ENCODE measurements around the gene FAM13A.

FAM13A gene

DNA sequence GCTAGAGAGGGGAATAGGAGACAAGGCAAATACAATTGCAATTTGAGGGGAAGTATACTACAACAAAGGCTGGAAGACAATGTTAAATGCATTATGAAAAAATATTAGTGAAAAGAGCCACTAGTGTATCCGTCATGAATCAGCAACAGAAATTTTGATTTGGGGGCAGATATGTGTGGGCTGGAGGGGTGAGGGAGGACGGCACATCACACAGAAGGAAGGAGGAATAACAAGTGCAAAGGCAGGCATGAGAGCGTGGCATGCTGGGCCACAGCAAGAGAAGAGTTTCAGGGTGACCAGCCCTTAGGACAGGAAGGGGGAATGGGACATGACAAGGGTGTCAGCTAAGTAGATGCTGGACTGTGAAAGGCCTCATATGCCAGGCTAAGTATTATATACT lies 295.6 kb downstream of the FAM13A start:
- no peak for DNase-seq

DNA sequence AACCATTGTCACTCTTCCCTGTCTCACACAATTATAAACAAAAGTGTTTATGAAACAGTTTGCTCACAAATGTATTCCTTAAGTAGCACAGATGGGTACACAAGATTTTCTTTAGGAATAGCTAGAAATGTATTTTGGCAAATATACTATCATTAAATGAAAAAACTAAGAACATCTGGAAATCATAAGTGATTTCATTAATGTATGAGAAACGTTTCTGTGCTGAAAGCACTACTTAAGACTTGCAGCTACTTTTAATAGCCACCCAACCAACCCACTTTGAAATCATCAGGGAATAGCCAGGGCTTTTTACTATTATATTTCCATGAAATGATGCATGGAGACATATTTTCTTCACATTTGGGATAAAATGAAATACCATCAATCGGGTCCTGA lies 297.1 kb downstream of the FAM13A start:
- no peak for DNase-seq

DNA sequence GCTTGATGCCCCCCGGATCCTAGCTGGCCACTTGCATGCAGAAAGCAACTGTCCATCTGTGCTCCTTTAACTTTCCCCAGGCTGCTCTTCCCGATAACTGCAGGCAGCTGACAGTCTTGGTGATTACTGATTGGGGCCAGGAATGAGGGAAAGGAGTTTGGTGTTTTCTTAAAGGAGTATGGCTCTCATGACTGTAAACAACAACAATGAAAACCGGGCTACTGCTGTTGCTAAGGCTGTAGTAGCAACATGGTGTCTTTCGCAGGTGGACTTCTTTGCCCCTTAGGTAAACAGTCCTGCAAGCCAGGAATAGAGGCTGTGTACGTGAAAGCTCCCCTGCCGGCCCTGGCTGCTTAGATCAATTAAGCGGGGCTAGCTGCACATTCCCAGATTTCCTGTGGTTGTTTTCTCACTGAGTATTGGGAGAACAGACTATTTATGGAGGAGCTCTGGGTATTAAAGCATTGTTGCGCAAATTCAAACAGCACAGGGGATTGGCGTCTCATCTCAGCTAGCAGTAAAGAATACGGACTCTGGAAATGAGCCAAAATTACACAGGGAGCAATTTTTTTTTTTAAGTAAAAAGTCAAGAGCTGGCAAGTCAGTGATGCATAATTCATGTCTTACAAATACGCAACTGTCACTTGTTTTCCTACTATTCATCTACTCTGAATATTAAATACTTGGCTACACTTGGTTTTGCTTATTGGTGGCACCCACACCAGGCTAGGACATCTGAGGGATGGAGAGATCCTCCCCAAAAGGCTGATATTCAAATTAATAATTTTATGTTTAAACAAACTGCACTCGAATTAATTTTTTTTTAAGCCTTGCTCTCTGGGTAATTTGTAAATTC lies 297.7 kb downstream of the FAM13A start:
- DNase-seq: peak; percentile 72

DNA sequence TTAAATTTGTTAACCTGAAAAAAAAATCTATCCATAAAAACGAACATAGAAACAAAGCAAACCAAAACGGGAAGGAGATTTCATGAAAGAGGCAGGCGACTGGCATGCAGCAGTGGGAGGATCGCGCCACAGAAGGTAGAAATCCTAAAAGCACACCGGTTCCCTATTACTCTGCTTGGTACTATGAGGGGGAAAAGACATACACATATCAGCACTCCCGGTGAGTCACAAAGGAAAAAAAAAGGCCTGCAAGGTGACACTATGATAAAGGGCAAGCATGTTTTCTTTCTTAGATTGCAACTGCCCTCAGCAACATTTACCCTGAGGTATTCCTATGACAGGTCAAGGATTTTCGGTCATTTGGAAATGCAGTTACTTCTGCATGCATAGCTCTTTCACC lies 298.7 kb downstream of the FAM13A start:
- DNase-seq: no peak

DNA sequence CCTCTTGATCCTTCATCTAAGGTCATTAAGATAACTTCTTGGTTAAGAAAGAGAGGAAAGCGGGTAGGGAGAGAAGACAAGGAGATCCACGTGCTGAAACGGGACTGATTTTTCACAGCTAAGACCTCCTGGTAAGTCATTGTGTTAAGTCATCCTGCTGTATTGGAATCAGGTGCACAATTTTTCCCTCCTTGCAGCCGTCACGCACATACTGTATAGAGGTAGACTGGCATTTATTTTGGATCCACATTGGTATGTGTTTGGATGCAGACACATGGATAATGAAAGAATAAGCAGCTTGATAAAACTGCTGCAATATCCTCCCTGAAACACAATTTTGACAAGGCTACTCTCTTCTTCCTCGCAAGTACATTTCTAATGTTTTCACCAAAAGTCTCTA lies 299.2 kb downstream of the FAM13A start:
- DNase-seq: no peak

DNA sequence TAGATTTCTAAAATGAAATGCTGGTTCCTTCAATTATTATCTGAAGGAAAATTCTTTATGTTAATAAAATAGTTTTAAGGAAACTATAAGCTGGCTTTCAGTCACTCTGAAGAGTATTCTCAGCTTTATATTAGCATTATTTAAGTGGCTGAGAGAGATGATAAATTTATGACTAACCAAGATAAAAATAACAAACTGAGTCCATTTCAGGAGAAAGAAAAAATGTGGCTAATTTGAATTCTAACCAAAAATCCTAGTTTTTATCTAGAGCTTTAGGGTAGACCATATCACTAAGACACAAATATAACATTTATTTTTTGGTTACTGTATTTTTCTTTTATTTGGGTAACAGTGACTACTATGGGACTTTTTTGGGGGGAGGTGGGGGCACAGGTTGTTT lies 299.9 kb downstream of the FAM13A start:
- DNase-seq: no peak

DNA sequence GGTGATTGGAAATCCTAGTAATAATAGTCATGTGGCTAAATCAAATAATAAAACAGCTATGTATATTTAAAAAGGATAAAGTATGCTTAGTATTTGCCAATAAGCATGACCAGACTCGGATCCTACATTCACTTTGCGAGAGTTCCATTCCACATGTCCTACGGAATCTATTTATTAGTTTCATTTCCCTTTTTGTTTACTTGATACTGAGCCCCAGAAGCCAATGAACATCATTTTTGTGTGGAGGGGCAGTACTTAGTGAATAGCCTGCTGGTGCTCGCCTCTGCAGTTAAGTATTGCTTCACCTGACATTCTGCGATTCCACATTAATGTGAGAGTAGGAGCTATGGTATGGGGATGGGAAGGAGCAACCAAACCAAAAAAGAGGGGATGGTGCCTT lies 300.8 kb downstream of the FAM13A start:
- DNase-seq: no peak

DNA sequence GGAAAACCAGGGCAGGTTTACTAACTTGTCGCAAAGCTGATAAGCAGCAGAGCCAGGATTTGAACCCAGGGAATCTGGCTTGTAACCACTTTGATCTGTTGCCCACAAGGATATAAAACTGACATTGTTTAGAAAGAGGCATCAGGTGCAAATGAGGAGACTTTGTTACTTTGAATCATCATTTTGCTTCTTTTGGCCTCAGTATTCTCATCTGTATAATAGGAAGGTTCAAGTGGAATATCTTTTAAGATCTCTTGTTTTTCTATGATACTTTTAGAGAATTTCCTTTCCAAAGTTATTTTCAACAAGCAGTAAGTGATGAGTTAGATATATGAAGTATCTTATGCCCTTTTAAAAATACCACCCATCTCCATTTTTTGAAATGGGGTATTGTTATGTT lies 301.5 kb downstream of the FAM13A start:
- no peak for DNase-seq

DNA sequence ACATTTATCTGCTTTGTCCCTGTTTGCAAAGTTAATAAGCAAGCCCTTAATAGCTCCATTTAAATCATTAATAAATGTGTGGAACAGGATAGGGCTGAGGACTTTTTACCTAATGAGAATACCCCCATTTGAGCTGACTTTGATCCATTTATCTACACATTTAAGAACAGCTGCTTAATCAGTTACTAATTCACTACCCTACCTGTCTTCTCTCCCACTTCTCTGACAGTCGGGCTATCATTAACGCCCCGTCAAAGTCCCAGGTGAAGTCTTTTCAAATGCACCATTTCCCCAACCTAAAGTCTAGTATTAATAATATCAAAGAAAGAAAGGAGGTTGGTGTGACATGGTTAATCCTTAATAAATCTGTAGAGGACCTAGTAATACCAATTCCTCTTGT lies 302.2 kb downstream of the FAM13A start:
- no peak for DNase-seq

DNA sequence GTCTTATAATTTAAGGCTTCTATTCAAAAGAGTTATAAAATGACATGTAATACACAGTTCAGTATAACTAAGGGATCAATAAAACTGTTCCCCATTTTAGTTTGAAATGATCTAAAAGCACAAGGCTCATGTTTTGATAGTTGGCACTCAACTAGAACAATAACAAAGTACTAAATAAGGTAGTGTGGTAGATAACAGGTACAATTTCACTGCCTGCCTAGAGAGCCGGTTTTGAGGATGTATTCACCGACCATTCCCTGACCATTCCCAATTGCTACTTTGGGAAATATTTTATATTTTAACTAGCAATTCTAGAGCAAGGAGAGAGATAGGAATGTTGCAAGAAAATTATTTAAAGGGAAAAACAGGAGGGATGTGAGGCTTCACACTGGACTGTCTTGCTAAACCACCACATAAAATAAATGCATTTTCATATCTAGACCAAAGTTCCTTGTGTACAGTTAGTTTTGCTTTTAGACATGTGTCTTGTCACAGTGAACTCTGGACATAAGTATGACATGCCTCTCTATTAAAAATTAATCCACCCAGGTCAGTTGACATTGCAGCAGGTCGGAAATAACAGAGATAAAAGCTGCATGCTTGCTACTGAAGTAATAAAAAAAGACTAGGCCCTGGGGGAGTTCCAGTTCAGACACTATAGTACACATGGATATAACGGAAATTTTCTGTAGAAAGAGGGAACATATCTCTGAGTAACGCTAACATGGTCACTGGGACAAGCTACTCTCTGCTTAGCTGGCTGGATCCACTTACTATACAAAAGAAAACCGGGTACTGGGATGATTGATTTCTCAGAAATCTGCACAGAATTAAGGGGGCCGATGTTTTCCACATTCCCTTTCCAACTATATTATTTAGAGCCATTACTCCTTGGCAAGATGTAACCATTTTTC lies 303.1 kb downstream of the FAM13A start:
- DNase-seq: no peak

DNA sequence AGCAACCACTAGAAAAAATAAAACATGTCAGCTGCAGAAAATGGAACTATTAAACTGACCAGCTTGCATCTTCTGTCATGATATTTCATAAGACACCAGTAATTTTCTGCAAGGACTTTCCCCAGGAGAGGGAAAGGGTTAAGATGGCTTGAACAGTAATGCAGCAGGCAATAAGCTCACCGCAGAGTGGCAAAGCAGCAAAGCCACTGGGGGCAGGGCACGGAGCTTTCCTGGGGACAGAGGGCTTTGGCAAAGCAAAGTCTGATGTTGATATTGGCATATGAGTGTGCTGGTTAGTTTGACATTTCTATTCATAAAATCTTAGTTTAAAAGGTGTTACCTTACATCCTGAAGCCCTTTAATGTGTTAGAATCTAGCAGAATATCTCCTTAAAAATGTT lies 304.2 kb downstream of the FAM13A start:
- no peak for DNase-seq

DNA sequence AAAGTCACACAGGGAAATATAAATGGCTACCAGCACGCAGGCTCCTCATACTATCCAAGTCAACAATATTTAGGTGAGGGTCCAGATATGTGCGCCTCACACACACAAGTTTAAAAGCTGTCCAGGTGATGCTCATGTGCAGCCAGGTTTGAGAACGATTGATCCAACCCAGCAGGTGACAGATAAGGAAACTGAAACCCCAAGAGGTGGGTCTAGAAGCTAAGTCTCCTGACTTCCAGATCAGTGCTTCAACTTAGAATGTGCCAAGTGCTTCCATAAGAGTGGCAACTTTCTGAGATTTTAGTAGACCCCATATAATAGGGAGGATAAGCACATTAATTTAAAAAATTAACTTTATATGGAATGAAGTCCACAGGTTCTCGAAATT lies 304.9 kb downstream of the FAM13A start:
- DNase-seq: no peak

DNA sequence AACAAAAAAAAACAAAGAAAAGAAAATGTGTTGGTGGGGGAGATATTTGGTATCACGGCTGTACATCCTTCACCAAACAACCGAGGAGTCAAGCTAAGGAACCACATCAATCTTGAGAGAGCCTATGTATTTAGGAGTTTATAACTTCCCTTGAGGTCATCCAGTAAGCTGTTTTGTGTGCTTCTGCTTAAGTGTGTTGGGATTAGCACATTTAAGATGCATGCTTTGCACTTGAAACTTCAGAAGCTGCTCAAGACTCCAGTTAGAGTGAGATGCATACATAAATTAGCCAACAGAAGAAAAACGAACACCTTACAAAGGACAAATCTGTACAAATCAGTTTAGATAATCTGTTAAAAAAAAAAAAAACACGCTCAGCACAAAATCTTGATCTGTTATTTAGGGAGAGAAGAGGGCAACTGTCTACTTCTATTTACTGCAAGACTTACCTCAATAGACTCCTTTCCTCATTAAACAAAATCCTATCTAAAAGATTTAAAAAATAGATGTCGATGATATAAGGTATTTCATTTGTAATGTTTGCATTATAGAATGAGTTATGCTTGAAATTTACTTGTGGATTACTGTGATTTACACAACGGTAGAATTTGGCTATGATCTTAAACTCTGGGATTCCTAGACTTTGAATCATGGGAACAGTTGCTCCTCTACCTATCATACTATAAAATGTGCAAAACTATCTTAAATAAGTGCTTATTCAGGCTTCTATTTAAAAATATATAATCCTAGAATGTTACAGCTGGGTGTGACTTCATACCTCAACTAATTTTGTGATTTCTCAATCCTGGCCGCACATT lies 305.5 kb downstream of the FAM13A start:
- no peak for DNase-seq

DNA sequence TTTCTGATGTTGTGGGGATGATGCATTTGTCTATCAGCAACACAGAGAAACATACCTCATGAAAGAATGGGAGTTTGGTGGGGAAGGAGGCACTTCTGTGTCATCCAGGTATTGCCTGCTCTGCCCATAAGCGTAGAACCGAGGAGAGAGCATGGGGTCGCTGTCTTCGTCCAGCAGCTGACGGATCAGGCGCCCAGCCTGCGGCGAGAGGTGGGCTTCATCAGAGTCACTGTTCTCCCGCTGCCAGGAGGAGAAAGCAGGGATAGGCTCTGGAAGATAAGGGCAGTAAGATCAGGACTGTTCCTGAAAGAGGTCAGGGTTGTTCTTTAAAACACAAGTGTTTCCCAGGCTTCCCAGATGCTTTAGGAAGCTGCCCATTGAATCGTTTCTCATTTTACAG lies 306.6 kb downstream of the FAM13A start:
- no peak for DNase-seq

DNA sequence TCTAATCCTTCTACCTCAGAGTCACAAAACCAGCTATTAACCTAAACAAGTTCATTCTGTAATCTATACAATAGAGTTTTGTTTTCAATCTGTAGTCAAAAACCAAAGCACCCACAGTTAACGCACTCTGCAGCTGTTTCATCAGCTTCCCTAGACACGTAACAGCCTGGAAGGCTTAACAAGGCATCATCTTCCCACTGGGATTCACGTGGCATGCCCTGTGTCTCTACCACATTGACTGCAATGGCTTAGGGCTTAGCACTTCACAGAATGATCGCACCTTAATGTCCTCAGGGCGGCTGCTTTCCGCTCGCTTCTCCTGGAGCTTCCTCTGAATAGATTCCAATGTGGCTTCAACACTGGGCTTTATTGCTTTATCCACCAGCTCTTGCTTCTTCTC lies 309.6 kb downstream of the FAM13A start:
- DNase-seq: no peak

DNA sequence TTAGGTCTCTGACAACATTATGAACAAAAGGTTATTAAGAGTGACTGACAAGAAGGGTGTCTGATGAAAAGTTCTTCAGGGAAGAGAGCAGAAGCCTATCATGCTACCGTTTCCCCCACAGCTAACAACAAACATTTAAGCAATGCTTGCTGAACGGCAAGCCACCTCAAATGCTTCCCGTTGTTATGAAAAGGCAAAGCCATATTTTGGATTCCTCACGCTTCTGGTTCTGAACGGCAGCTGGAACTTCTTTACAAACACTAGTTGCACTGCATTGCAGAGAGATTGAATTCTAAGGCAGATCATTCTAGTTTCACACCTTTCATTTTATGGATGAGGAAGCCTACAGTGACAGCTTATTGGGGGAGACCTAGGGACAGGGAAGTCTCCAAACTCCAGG lies 310.8 kb downstream of the FAM13A start:
- no peak for DNase-seq

DNA sequence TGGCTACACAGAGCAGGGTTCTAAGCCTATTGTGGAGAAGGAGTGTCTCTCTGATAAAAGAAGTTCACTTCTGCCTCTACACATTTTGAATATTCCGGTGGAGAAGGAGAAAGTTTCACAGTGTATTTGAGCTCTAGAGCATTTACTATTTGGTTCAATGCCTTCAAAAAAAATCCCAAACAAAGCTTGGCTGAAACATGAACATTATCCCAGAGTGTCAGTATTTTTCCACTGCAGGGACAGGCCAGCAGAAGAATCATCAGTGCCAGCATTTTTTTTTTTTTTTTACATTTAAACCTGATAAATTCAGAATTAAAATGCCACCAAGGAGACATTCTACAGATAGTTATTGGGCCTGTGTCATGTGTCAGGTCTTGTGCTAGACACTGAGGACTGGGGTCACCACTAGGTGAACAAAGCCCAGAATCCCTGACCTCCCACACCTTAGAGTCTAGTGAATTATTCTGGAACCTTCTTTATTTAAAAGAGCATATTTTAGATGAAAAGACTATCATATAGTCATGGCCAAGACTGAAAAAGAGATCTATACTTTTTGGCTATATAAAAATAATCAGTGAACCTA lies 311.3 kb downstream of the FAM13A start:
- DNase-seq: no peak

DNA sequence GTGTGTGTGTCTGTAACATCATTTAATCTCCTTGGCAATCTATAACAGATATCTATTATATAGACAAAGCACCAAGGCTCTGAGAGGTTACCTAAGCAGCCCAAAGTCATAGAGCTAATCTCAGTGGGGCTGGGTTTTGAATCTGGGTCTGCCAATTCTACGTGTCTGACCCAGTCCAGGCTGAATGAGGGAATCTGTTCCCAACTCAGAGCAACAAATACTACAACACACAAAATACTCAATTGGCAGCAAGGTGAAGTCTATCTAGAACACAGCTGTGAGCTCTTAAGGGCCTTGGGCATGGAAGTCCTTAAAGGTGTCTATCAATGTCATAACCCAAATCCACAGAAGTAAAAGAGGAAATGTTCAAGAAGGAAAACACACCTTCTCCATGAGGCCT lies 311.8 kb downstream of the FAM13A start:
- no peak for DNase-seq

DNA sequence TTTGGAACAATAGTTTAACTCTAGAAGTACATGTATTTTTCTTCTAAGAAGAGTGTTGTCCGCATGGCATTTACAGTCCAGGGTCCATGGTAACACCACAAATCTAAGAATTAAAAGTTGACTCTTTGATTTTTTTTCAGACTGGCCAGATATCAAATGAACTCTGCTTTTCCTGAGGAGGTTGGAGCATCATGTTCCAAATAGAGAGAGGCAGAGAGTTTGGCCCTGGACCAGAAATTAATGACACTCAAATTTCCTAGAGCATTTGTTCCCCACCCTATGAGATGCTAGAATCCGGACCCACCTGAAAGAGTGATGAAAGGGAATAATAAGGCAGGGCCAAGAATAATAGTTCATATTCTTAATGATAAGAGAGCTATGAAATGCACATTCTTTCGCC lies 312.4 kb downstream of the FAM13A start:
- peak; percentile 18 for DNase-seq

DNA sequence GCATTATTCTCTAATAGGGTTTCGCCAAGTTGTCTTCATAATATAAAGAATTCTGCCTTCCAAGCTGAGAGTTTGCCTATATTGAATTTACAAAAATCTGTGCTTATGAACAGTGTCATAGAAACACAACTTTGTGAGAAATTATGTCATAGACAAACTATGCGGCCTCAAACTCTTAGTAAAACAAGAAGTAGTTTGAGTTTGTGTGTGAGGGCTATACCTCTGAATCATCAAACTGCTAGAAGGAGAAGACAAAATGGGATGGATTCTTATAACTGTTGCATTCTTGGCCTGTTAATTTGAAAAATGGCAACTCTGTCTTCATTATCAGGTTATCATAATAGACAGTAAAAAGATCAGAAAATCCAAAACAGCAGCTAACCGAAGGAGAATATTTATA lies 313.3 kb downstream of the FAM13A start:
- DNase-seq: no peak

DNA sequence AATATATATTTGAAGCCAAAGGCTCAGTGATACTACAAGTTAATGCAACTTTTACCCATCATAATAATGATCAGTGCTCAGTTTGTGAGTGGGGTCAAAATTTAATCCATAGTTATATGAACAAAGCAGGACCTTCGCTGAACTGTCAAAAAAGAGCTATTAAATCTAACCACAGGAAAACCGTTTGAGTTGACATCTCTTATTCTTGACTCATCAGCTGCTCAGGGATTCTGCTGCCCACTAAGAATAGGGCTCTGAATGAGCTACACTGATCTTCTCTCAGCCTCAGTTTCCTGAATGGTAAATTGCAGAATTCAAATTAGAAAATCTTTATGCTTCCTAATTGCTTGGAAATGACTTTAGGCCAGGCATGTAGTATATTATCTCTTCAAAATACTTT lies 314.4 kb downstream of the FAM13A start:
- DNase-seq: no peak

DNA sequence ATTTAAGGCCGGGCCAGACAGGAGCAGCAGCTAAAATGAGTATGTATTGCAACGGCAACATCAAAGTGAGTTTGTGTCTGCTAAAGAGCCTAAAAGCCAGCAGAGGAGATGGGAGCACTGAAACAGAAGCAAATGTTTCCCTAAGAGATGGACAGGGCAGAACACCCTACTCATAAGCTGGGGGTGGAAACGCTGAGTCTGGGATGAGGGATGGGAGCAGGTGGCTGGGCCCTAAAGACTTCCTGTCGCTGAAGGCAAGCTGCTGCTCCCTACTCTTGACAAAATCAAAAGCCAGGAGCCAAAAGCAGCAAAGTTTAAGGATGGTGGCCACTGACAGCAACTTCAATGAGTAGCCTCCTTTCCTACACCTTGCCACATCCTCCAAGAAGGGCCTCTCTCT lies 318.8 kb downstream of the FAM13A start:
- DNase-seq: no peak
